GM12864 (cell line): ENCODE data around the gene KRT13.

ENCODE experiments used
- DNase-seq: peaks from one replicate; pipeline ENCODE4 v3.0.0-alpha.2; 2011; ENCODE audit warnings: low read depth
- H3K4me3 ChIP-seq: 2 replicates; pipeline ENCODE4 v1.5.1; 2011; ENCODE audit warnings: mild to moderate bottlenecking, low read depth, low read length, control low read depth
- CTCF ChIP-seq: IDR thresholded peaks from 2 replicates; pipeline ENCODE4 v1.5.1; 2011; ENCODE audit warnings: low read depth, mild to moderate bottlenecking, moderate library complexity, low read length, control low read depth, inconsistent platforms; ENCODE audit errors: missing control alignments

The KRT13 gene

GRCh38 chr17:41520821-41521521 lies 15.6 kb upstream of the KRT13 start:
- no peak for DNase-seq
- no peak for TF ChIP-seq CTCF
- H3K4me3 ChIP-seq: no peak overlapping the region

GRCh38 chr17:41519501-41520224 lies 14.3 kb upstream of the KRT13 start:
- H3K4me3 ChIP-seq: no peak overlapping the region
- DNase-seq: no peak
- no peak for TF ChIP-seq CTCF

GRCh38 chr17:41518789-41519449 lies 13.5 kb upstream of the KRT13 start, which contains the start of gene KRT15:
TSS of gene KRT15 (minus strand) at chr17:41518890. CDS start at chr17:41518827, 63 bp downstream.
- DNase-seq: no peak
- no peak for TF ChIP-seq CTCF
- no peak within 1 kb of the TSS for H3K4me3 ChIP-seq

- no peak for TF ChIP-seq CTCF
- no peak overlapping the region for H3K4me3 ChIP-seq
- DNase-seq: no peak
Observed at GRCh38 chr17:41518031-41518430, 12.6 kb upstream of the KRT13 start.

- H3K4me3 ChIP-seq: no peak overlapping the region
- TF ChIP-seq CTCF: no peak
- DNase-seq: no peak
Observed at GRCh38 chr17:41516830-41517283, 11.4 kb upstream of the KRT13 start.

- H3K4me3 ChIP-seq: no peak overlapping the region
- DNase-seq: no peak
- no peak for TF ChIP-seq CTCF
Observed at GRCh38 chr17:41516147-41516829, 10.9 kb upstream of the KRT13 start.
